ENCODE measurements around the gene NUMB.

NUMB gene

DNA sequence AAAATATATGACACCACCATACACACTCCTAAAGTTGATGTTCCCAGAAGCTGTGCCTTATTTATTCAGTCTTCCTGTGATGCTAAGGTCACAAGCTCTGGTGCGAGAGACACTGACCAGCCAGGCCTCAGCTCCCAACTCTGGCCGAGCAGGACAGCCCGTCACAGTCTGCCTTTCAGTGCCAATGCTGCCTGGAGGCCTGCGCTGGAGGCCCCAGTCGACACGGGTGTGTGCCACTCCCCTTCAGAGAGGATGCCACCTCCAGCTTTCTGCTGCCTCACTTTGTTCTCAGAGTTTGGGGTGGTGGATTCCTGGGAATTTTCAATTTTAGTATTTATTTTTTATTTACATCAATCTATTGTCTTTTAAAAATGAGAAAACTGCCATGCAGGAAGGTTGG lies 228.3 kb downstream of the NUMB start:
- DNase-seq (ENCODE audit: extremely low read depth, insufficient read length), result no peak
- H3K36me3 ChIP-seq (ENCODE audit: control insufficient read depth, insufficient read depth, low read length), result peaks cover 2% of the 10 kb centered on the region; the same call in 1 of the 2 replicates
- H3K4me3 ChIP-seq (replicated peaks; ENCODE audit: low read depth, low read length), result no peak overlapping the region
- H3K27me3 ChIP-seq (replicated peaks; ENCODE audit: control insufficient read depth, insufficient read depth, low read length), result no peaks in the 10 kb centered on the region
- no peak for TF ChIP-seq CTCF (IDR thresholded peaks at IDR 0.05; ENCODE audit: insufficient read depth, low read length, poor library complexity, severe bottlenecking)

- no peaks in the 10 kb centered on the region for H3K27me3 ChIP-seq (replicated peaks; ENCODE audit: control insufficient read depth, insufficient read depth, low read length)
- no peak overlapping the region for H3K4me3 ChIP-seq (replicated peaks; ENCODE audit: low read depth, low read length)
- no peak for DNase-seq (ENCODE audit: extremely low read depth, insufficient read length)
- TF ChIP-seq CTCF (IDR thresholded peaks at IDR 0.05; ENCODE audit: insufficient read depth, low read length, poor library complexity, severe bottlenecking), result no peak
- peaks cover 2% of the 10 kb centered on the region; the same call in 1 of the 2 replicates for H3K36me3 ChIP-seq (ENCODE audit: control insufficient read depth, insufficient read depth, low read length)
Observed at GRCh38 chr14:73227812-73228781, 230.2 kb downstream of the NUMB start.

DNA sequence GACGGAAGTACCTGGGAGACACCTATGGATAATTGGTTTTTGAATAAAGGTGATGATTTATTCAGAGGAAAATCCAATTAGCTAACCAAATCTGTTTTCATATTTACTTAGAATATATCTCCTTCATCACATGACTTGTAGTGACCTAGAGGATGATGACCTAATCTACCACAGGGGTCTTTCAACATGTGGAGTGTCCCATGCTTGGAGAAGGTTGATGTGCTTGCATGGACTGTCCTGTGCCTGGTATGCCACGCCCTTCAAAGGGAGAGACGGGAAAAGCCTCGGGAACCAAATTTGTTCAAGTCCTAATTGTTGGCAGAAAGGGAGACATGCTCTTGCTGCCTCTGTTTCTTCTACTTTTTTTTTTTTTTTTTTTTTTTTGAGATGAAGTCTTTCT lies 232.8 kb downstream of the NUMB start:
- H3K36me3 ChIP-seq (ENCODE audit: control insufficient read depth, insufficient read depth, low read length), result peaks cover 3% of the 10 kb centered on the region
- no peak overlapping the region for H3K4me3 ChIP-seq (replicated peaks; ENCODE audit: low read depth, low read length)
- no peak for TF ChIP-seq CTCF (IDR thresholded peaks at IDR 0.05; ENCODE audit: insufficient read depth, low read length, poor library complexity, severe bottlenecking)
- H3K27me3 ChIP-seq (replicated peaks; ENCODE audit: control insufficient read depth, insufficient read depth, low read length), result no peaks in the 10 kb centered on the region
- DNase-seq (ENCODE audit: extremely low read depth, insufficient read length), result no peak

All from GM06990 (cell line).